Peyer's patch (tissue), 4 donors: ENCODE data around the gene MIS18BP1. TPM values are rescaled to one million over a fixed set of nuclear protein-coding genes. Genes with fewer than 3 reads are reported as not detected.

Experiments used
- DNase-seq, 3 donors: peaks; one replicate each; pipeline ENCODE4 v3.0.0-alpha.2; 2017 to 2019
- H3K27ac ChIP-seq, 4 donors: fragments of 200-600 bp; sonication (generic); one replicate each; pipeline ENCODE4 v1.5.1; 2016 to 2019
- H3K27me3 ChIP-seq, 2 donors: fragments of 200-600 bp; sonication (generic); one replicate each; pipeline ENCODE4 v1.5.1; 2019
- H3K36me3 ChIP-seq, 3 donors: fragments of 200-600 bp; sonication (generic); one replicate each; pipeline ENCODE4 v1.5.1; 2016 to 2019
- H3K4me1 ChIP-seq, 4 donors: fragments of 200-600 bp; sonication (generic); one replicate each; pipeline ENCODE4 v1.5.1; 2016 to 2019
- H3K4me3 ChIP-seq, 4 donors: fragments of 200-600 bp; sonication (generic); 1 replicate in 3 of 4; 2 replicates in 1 of 4; pipeline ENCODE4 v1.5.1; 2016 to 2019; ENCODE audit warnings: mild to moderate bottlenecking in 1 of 4
- H3K9me3 ChIP-seq, 4 donors: fragments of 200-600 bp; sonication (generic); one replicate each; pipeline ENCODE4 v1.5.1; 2016 to 2019; ENCODE audit warnings: mild to moderate bottlenecking in 1 of 4
- POLR2A ChIP-seq, 2 donors: fragments of 450-650 bp; IDR thresholded peaks; one replicate each; pipeline ENCODE4 v1.5.1; 2017; ENCODE audit warnings: antibody characterized with exemption in 2 of 2, mild to moderate bottlenecking in 2 of 2, moderate library complexity in 2 of 2
- total RNA-seq, 4 donors: library from RNA; depleted of rRNA; stranded (reverse); fragments of >200 nt; gene quantifications; one replicate each; pipeline ENCODE4 v1.1.0, GENCODE V29; 2016
- TF ChIP-seq, protein P1 (sequence below), 6 experiments: fragments of 450-650 bp in 4 of 6; fragments of 200-600 bp in 2 of 6; sonication (generic) in 1 of 6; IDR thresholded peaks; one replicate each; pipeline ENCODE4 v1.5.1; 2017 to 2019; ENCODE audit warnings: antibody characterized with exemption in 6 of 6, mild to moderate bottlenecking in 3 of 6, moderate library complexity in 1 of 6

The MIS18BP1 gene
- total RNA-seq, 4 donors from 2014 or later, result 21.9 to 80.9 (median 26.4) TPM

- H3K4me3 ChIP-seq, result no peak overlapping the region
- peaks cover 0 to 49% (median 0%) of the 10 kb centered on the region in 3 donors for H3K36me3 ChIP-seq
- TF ChIP-seq POLR2A (IDR thresholded peaks at IDR 0.05), result no peak
- TF ChIP-seq, protein P1, sequence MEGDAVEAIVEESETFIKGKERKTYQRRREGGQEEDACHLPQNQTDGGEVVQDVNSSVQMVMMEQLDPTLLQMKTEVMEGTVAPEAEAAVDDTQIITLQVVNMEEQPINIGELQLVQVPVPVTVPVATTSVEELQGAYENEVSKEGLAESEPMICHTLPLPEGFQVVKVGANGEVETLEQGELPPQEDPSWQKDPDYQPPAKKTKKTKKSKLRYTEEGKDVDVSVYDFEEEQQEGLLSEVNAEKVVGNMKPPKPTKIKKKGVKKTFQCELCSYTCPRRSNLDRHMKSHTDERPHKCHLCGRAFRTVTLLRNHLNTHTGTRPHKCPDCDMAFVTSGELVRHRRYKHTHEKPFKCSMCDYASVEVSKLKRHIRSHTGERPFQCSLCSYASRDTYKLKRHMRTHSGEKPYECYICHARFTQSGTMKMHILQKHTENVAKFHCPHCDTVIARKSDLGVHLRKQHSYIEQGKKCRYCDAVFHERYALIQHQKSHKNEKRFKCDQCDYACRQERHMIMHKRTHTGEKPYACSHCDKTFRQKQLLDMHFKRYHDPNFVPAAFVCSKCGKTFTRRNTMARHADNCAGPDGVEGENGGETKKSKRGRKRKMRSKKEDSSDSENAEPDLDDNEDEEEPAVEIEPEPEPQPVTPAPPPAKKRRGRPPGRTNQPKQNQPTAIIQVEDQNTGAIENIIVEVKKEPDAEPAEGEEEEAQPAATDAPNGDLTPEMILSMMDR (IDR thresholded peaks at IDR 0.05), result no peak
- DNase-seq, result no peak
- no peaks in the 10 kb centered on the region for H3K27me3 ChIP-seq
- H3K27ac ChIP-seq, result no peak overlapping the region
- no peaks in the 10 kb centered on the region for H3K9me3 ChIP-seq
- H3K4me1 ChIP-seq, result no peaks in the 10 kb centered on the region
Measured at GRCh38 chr14:45211295-45211694, 41.7 kb downstream of the MIS18BP1 start.

DNA sequence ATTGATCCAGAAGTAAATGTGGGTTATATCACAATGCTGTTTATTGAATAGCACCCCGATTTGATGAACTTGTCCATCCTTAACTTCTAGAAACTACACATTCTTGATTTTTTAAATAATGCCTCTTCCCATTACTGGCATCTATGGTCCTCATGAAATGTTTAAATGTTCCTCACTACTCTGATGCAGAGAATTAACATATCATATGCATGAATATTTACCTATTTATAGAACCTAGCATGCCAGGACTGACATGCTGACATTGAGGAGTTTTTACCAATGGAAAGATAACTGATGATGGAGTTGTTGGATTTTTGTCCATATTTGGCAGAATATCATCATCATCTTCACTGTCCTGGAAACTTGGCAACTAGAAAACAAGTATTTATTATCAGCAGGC is 42.8 kb downstream of the MIS18BP1 start:
- H3K27me3 ChIP-seq, result no peaks in the 10 kb centered on the region
- no peak for DNase-seq
- H3K9me3 ChIP-seq, result no peaks in the 10 kb centered on the region
- H3K36me3 ChIP-seq, result peaks cover 0 to 40% (median 0%) of the 10 kb centered on the region in 3 donors
- no peaks in the 10 kb centered on the region for H3K4me1 ChIP-seq
- TF ChIP-seq, protein P1 (IDR thresholded peaks at IDR 0.05), result no peak
- TF ChIP-seq POLR2A (IDR thresholded peaks at IDR 0.05), result no peak
- no peak overlapping the region for H3K27ac ChIP-seq
- H3K4me3 ChIP-seq, result no peak overlapping the region

DNA sequence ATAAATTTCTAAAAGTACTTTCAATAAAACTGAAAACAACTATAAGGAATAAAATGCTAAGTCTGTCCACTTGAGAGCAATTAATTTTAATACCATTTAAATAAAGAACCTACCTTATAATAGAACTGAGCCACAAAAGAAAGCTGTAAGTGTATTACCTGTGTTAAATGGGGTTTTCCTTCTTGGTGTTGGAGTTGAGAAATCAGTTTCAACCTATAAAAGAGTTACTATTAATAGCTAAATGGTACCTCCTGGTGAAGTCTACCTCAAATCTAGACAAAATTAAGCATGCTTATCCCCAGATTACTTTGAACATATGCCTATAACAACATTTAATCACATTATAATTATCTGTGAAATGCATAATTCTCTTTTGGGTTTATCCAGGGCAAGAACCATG is 48.8 kb downstream of the MIS18BP1 start:
- Histone ChIP-seq H3K36me3 (peaks cover 0 to 11% (median 0%) of the 10 kb centered on the region in 3 donors), H3K4me3 (no peak overlapping the region), H3K9me3 (no peaks in the 10 kb centered on the region), H3K27ac (no peak overlapping the region), H3K27me3 (no peaks in the 10 kb centered on the region), H3K4me1 (no peaks in the 10 kb centered on the region)
- no peak for TF ChIP-seq POLR2A (IDR thresholded peaks at IDR 0.05)
- TF ChIP-seq, protein P1 (IDR thresholded peaks at IDR 0.05), result no peak
- no peak for DNase-seq

- H3K4me3 ChIP-seq, result no peak overlapping the region
- H3K27me3 ChIP-seq, result no peaks in the 10 kb centered on the region
- TF ChIP-seq, protein P1 (IDR thresholded peaks at IDR 0.05), result no peak
- no peak for TF ChIP-seq POLR2A (IDR thresholded peaks at IDR 0.05)
- peaks cover 0 to 6% (median 0%) of the 10 kb centered on the region in 3 donors for H3K36me3 ChIP-seq
- no peaks in the 10 kb centered on the region for H3K9me3 ChIP-seq
- no peak for DNase-seq
- no peaks in the 10 kb centered on the region for H3K4me1 ChIP-seq
- no peak overlapping the region for H3K27ac ChIP-seq
Measured at GRCh38 chr14:45201905-45202304, 51.1 kb downstream of the MIS18BP1 start.

DNA sequence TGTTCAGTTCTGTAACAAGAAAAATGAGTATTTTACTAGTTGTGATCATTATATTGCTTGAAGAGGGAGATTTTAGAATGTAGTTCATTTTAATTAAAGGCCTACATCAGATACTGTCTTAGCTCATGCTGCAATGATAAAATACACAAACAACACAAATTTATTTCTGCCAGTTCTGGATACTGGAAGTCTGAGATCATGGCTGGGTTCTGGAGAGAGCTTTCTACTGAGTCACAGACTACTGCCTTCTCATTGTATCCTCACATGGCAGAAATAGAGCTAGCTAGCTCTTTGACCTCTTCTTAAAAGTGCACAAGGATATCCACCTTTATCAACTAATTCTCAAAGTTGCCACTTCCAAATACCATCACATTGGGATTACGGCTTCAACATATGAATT is 53.8 kb downstream of the MIS18BP1 start:
- H3K9me3 ChIP-seq, result no peaks in the 10 kb centered on the region
- no peak for DNase-seq
- H3K36me3 ChIP-seq, result no peaks in the 10 kb centered on the region
- no peak overlapping the region for H3K4me3 ChIP-seq
- TF ChIP-seq, protein P1 (IDR thresholded peaks at IDR 0.05), result no peak
- no peak for TF ChIP-seq POLR2A (IDR thresholded peaks at IDR 0.05)
- no peak overlapping the region for H3K27ac ChIP-seq
- no peaks in the 10 kb centered on the region for H3K27me3 ChIP-seq
- no peaks in the 10 kb centered on the region for H3K4me1 ChIP-seq

DNA sequence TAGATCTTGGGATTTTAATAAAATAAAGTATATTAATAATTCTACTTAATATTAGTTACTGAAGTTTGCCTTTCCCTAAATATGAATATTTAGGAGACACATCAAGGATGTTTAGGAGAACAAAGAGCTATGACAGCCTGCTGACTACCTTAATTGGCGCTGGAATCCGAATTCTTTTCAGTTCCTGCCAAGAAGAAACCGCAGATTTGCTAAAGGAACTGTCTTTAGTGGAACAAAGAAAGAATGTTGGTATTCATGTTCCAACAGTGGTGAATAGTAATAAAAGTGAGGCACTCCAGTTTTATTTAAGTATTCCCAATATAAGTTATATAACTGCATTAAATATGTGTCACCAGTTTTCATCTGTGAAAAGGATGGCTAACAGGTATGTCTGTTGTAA is 54.5 kb downstream of the MIS18BP1 start:
- DNase-seq, result no peak
- TF ChIP-seq POLR2A (IDR thresholded peaks at IDR 0.05), result no peak
- TF ChIP-seq, protein P1 (IDR thresholded peaks at IDR 0.05), result no peak
- no peaks in the 10 kb centered on the region for H3K27me3 ChIP-seq
- no peaks in the 10 kb centered on the region for H3K9me3 ChIP-seq
- no peak overlapping the region for H3K27ac ChIP-seq
- no peak overlapping the region for H3K4me3 ChIP-seq
- H3K4me1 ChIP-seq, result no peaks in the 10 kb centered on the region
- no peaks in the 10 kb centered on the region for H3K36me3 ChIP-seq
